Measurements from ENCODE around the gene MMP8. TPM values are rescaled to one million over a fixed set of nuclear protein-coding genes. Genes with fewer than 3 reads are reported as not detected.
A peak's percentile ranks its signal among the peaks of the same experiment; 100 is the strongest.

Gene MMP8
- total RNA-seq, 4 donors from 2014 or later, result 0.23 TPM; not detected in 3

GRCh38 chr11:102763440-102763839 lies 38.7 kb upstream of the MMP8 start:
- no peaks in the 10 kb centered on the region for H3K36me3 ChIP-seq
- no peaks in the 10 kb centered on the region for H3K9me3 ChIP-seq
- 76 to 81% methylated on average over 2 of the region's 2 CpGs for WGBS, 2 donors (ENCODE audit: low coverage in 1 of 2)
- no peak for ATAC-seq
- H3K27ac ChIP-seq, result no peak overlapping the region
- no peak for TF ChIP-seq POLR2AphosphoS5 (IDR thresholded peaks at IDR 0.05)
- no peak for TF ChIP-seq EP300 (IDR thresholded peaks at IDR 0.05)
- TF ChIP-seq POLR2A (IDR thresholded peaks at IDR 0.05), result no peak
- no peak for TF ChIP-seq CTCF (IDR thresholded peaks at IDR 0.05)
- no peaks in the 10 kb centered on the region for H3K4me1 ChIP-seq
- H3K27me3 ChIP-seq, result no peaks in the 10 kb centered on the region
- H3K4me3 ChIP-seq, result no peak overlapping the region

DNA sequence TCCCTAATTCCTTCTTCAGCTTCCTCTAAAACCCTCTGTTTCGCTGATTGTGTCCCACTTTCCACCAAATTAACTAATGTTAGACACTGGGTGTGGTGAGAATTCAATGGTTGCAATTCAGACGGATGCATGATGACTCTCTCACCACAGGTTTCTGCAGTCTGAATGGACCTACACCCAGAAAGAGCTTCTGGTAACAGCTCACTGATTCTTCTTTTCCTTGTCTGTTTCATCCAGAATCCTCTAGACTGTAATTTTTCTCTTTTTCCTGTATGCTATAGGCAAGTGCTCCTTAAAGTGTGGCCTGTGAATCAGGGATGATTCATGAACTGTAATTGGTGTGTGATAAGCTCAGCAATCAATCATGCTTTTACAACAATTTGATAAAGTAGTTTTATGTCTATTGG lies 37.6 kb upstream of the MMP8 start:
- no peaks in the 10 kb centered on the region for H3K36me3 ChIP-seq
- H3K27ac ChIP-seq, result no peak overlapping the region
- H3K27me3 ChIP-seq, result no peaks in the 10 kb centered on the region
- H3K4me1 ChIP-seq, result no peaks in the 10 kb centered on the region
- TF ChIP-seq POLR2A (IDR thresholded peaks at IDR 0.05) (no peak), EP300 (IDR thresholded peaks at IDR 0.05) (no peak), POLR2AphosphoS5 (IDR thresholded peaks at IDR 0.05) (no peak), CTCF (IDR thresholded peaks at IDR 0.05) (no peak)
- no peak for ATAC-seq
- WGBS, 2 donors (ENCODE audit: low coverage in 1 of 2), result 25 to 74% methylated on average over 2 of the region's 2 CpGs
- H3K9me3 ChIP-seq, result no peaks in the 10 kb centered on the region
- no peak overlapping the region for H3K4me3 ChIP-seq

GRCh38 chr11:102761646-102762238 lies 37.0 kb upstream of the MMP8 start:
- TF ChIP-seq CTCF (IDR thresholded peaks at IDR 0.05), result no peak
- no peak for TF ChIP-seq POLR2AphosphoS5 (IDR thresholded peaks at IDR 0.05)
- no peak for TF ChIP-seq EP300 (IDR thresholded peaks at IDR 0.05)
- no peak for TF ChIP-seq POLR2A (IDR thresholded peaks at IDR 0.05)
- 70 to 78% methylated on average over 4 of the region's 4 CpGs for WGBS, 2 donors (ENCODE audit: low coverage in 1 of 2)
- ATAC-seq, result no peak

DNA sequence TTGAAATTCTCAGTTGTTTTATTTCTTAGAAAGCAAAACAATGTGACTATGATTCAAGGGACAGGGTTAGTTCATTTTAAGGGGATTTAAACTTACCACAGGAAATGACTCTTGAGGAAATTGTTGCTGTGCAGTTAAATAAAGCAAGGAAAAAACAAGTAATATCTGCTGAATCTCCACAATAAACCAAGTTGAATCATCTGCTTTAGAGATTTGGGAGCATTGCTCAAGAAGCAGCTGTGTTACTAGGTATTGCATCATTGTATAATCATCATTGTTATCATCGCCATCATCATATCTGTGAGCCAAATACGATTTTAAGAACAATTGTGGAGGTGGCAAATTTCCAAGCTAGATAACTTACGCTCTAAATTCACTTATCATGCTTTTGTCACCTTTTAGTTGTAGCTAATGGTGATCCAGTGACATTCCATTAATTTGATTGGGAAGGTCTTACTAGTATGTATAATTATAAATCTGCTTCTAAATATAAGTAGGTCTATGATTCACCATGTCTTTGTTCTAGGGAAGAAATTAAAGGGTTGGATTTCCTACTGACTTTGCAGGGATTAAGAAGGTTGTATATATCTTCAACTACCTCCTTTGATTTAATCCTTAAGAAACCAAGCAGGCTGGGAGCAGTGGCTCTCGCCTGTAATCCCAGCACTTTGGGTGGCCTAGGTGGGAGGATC lies 35.7 kb upstream of the MMP8 start:
- H3K9me3 ChIP-seq, result no peaks in the 10 kb centered on the region
- no peaks in the 10 kb centered on the region for H3K36me3 ChIP-seq
- 35 to 51% methylated on average over 4 of the region's 4 CpGs for WGBS, 2 donors (ENCODE audit: low coverage in 1 of 2)
- peak; percentile 40 for TF ChIP-seq POLR2AphosphoS5 (IDR thresholded peaks at IDR 0.05)
- no peak for TF ChIP-seq CTCF (IDR thresholded peaks at IDR 0.05)
- TF ChIP-seq POLR2A (IDR thresholded peaks at IDR 0.05), result no peak
- TF ChIP-seq EP300 (IDR thresholded peaks at IDR 0.05), result no peak
- no peaks in the 10 kb centered on the region for H3K4me1 ChIP-seq
- peak; percentile 82 for ATAC-seq
- no peaks in the 10 kb centered on the region for H3K27me3 ChIP-seq
- no peak overlapping the region for H3K27ac ChIP-seq
- H3K4me3 ChIP-seq, result no peak overlapping the region

More at GRCh38 chr11:102761646-102762238, 37.0 kb upstream of the MMP8 start:
- no peak overlapping the region for H3K27ac ChIP-seq
- no peaks in the 10 kb centered on the region for H3K9me3 ChIP-seq
- no peaks in the 10 kb centered on the region for H3K36me3 ChIP-seq
- H3K4me3 ChIP-seq, result no peak overlapping the region
- no peaks in the 10 kb centered on the region for H3K4me1 ChIP-seq
- H3K27me3 ChIP-seq, result no peaks in the 10 kb centered on the region
